ENCODE measurements around the gene UNG.
"Not testable (repeated sequence)": the region's sequence is repeated elsewhere in the genome, so short reads cannot be mapped to it uniquely, and the experiment has no call there.

Gene UNG

GRCh38 chr12:109097435-109098182 is at the start of gene UNG:
TSS of gene UNG (plus strand) at chr12:109097597. CDS start at chr12:109097680, 83 bp downstream.
- DNase-seq (ENCODE audit: low read depth), result peak; percentile 94

GRCh38 chr12:109048706-109049105 is 48.7 kb upstream of the UNG start:
- not testable (repeated sequence) for DNase-seq (ENCODE audit: low read depth)

- DNase-seq (ENCODE audit: low read depth), result not testable (repeated sequence)
These were observed 47.6 kb upstream of the UNG start for GRCh38 chr12:109049794-109050193.

GRCh38 chr12:109052097-109052413 is 45.3 kb upstream of the UNG start:
- DNase-seq (ENCODE audit: low read depth), result no peak

- DNase-seq (ENCODE audit: low read depth), result peak; percentile 73
These were observed 44.7 kb upstream of the UNG start, which contains the start of gene USP30 for GRCh38 chr12:109052414-109053323. TSS of gene USP30 (plus strand) at chr12:109052576. CDS start at chr12:109052679, 103 bp downstream.

GRCh38 chr12:109053382-109054123 is 43.8 kb upstream of the UNG start:
- no peak for DNase-seq (ENCODE audit: low read depth)

- not testable (repeated sequence) for DNase-seq (ENCODE audit: low read depth)
These were observed 43.3 kb upstream of the UNG start for GRCh38 chr12:109054124-109054513.

GRCh38 chr12:109054520-109054919 is 42.9 kb upstream of the UNG start:
- DNase-seq (ENCODE audit: low read depth), result no peak

- no peak for DNase-seq (ENCODE audit: low read depth)
These were observed 40.5 kb upstream of the UNG start for GRCh38 chr12:109056891-109057290.

GRCh38 chr12:109057376-109057775 is 40.0 kb upstream of the UNG start:
- DNase-seq (ENCODE audit: low read depth), result no peak

GRCh38 chr12:109058773-109059172 is 38.6 kb upstream of the UNG start:
- DNase-seq (ENCODE audit: low read depth), result no peak

- no peak for DNase-seq (ENCODE audit: low read depth)
These were observed 33.3 kb upstream of the UNG start for GRCh38 chr12:109064143-109064542.

GRCh38 chr12:109065154-109065852 is 32.1 kb upstream of the UNG start:
- no peak for DNase-seq (ENCODE audit: low read depth)

- DNase-seq (ENCODE audit: low read depth), result no peak
These were observed 31.6 kb upstream of the UNG start for GRCh38 chr12:109065853-109066193.

- DNase-seq (ENCODE audit: low read depth), result no peak
These were observed 27.8 kb upstream of the UNG start for GRCh38 chr12:109069307-109070271.

- no peak for DNase-seq (ENCODE audit: low read depth)
These were observed 22.5 kb upstream of the UNG start for GRCh38 chr12:109074866-109075265.

GRCh38 chr12:109082751-109083150 is 14.6 kb upstream of the UNG start:
- DNase-seq (ENCODE audit: low read depth), result no peak

GRCh38 chr12:109084425-109084824 is 13.0 kb upstream of the UNG start:
- no peak for DNase-seq (ENCODE audit: low read depth)

GRCh38 chr12:109085590-109085989 is 11.8 kb upstream of the UNG start:
- DNase-seq (ENCODE audit: low read depth), result no peak

- no peak for DNase-seq (ENCODE audit: low read depth)
These were observed 10.1 kb upstream of the UNG start for GRCh38 chr12:109087250-109087649.

GRCh38 chr12:109088818-109089217 is 8.6 kb upstream of the UNG start:
- DNase-seq (ENCODE audit: low read depth), result no peak
